ENCODE results near the gene CCPG1.

CCPG1 gene

DNA sequence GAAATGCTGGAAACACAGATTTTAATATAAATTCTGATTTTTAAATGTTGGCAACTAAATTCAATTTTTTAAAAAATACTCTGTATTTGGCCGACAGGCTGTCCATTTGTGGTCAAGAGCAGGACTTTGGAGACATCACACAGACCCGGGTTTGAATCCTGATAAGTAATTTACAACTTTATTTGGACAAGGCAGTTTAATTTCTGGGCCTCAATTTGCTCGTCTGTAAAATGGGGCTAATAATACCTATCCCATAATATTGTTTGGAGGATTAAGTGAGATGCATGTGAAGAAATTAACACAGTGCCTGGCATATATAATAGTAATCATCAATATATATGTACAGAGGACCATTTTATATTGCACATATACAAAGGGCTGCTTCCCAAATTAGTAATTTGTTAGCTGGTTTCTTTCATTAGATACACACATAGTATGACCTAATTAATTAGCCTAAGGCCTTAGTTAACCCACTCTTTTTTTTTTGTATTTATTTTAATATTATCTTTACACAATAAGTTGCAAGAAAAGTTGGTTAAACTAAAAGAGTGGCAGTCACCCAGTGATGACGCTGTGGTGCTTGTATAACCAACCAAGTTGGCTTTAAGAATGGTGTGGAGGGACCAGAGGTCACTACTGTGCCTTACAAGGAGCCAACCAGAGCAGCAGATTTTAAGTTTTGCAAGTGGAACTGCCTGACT is 88.5 kb downstream of the CCPG1 start:
- TF ChIP-seq EZH2 (IDR thresholded peaks at IDR 0.05), result no peak
- TF ChIP-seq FOXP2 (optimal IDR thresholded peaks at IDR 0.05; ENCODE audit: control extremely low read depth, extremely low read length, insufficient read depth), result no peak
- TF ChIP-seq POLR2AphosphoS5 (IDR thresholded peaks at IDR 0.05; ENCODE audit: borderline replicate concordance, low read depth, low read length), result no peak
- peak overlapping the region; percentile 97 for H3K9ac ChIP-seq (ENCODE audit: insufficient read length)
- no peaks in the 10 kb centered on the region for H3K36me3 ChIP-seq (ENCODE audit: insufficient read depth, low read length)
- no peaks in the 10 kb centered on the region for H3K9me3 ChIP-seq (ENCODE audit: low read depth, low read length)
- no peak for DNase-seq (ENCODE audit: low read depth, low spot score)
- H3K27ac ChIP-seq, result no peak overlapping the region
- peak overlapping the region; percentile 98 for H3K4me3 ChIP-seq

GRCh38 chr15:55318588-55319494 is 89.3 kb downstream of the CCPG1 start, which contains the start of the genes PIGB and PIGBOS1:
Gene PIGB (plus strand): TSS chr15:55319222. CDS start chr15:55319251, 29 bp downstream.
Gene PIGBOS1 (minus strand): TSS chr15:55319123. CDS start chr15:55317792, 1,331 bp downstream.
- Histone ChIP-seq H3K27ac (peak within 1 kb of the TSS; percentile 86), H3K36me3 (ENCODE audit: insufficient read depth, low read length) (no peaks in the 10 kb centered on the region), H3K9me3 (ENCODE audit: low read depth, low read length) (no peaks in the 10 kb centered on the region), H3K4me3 (peak within 1 kb of the TSS; percentile 98), H3K9ac (ENCODE audit: insufficient read length) (peak within 1 kb of the TSS; percentile 97)
- no peak for TF ChIP-seq EZH2 (IDR thresholded peaks at IDR 0.05)
- peak; percentile 85 for TF ChIP-seq POLR2AphosphoS5 (IDR thresholded peaks at IDR 0.05; ENCODE audit: borderline replicate concordance, low read depth, low read length)
- TF ChIP-seq FOXP2 (optimal IDR thresholded peaks at IDR 0.05; ENCODE audit: control extremely low read depth, extremely low read length, insufficient read depth), result peak; percentile 9
- DNase-seq (ENCODE audit: low read depth, low spot score), result peak; percentile 30

Data from SK-N-MC (cell line).